Right kidney (tissue), 1 donor: Measurements from ENCODE around the gene NFE2L1.
A peak's percentile ranks its signal among the peaks of the same experiment; 100 is the strongest.
"Not testable (repeated sequence)": the region's sequence is repeated elsewhere in the genome, so short reads cannot be mapped to it uniquely, and the experiment has no call there.

Experiments
- DNase-seq: peaks from one replicate; pipeline ENCODE4 v3.0.0-alpha.2; 2016

Gene NFE2L1

DNA sequence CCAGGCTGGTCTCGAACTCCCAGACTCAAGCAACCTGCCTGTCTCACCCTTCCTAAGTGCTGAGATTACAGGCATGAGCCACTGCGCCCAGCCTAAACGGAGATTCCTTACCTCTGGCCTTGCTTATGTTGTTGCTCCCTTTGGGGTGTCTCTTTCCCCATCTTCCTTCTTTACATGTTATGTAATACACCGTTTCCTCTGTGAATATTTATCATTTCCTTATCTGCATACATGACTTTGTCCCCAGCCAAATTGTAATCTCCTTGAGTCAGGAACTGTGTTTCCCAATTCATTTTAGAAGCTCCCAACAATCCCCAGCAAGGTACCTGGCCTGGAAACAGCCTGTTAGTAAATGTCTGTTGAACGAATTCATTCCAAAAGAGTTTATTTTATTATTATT, 26.2 kb upstream of the NFE2L1 start:
- no peak for DNase-seq

DNA sequence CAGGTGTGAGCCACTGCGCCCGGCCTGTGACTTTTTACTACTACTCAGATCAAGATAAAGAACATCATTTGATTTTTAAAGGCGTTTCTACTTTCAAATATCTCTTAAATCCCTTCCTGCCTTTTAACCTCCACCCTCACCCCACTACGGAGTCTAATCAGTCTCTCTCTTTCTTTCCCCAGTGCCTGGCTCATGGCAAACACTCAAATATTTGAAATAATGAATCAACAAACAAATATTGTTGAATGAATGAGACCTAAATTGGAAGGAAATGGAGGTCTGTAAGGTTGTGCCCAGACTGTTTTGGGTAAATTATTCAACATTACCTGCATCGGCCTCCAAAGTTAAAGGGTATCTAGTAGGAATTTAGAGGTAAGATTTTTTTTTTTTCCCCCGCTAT, 25.3 kb upstream of the NFE2L1 start:
- no peak for DNase-seq

DNA sequence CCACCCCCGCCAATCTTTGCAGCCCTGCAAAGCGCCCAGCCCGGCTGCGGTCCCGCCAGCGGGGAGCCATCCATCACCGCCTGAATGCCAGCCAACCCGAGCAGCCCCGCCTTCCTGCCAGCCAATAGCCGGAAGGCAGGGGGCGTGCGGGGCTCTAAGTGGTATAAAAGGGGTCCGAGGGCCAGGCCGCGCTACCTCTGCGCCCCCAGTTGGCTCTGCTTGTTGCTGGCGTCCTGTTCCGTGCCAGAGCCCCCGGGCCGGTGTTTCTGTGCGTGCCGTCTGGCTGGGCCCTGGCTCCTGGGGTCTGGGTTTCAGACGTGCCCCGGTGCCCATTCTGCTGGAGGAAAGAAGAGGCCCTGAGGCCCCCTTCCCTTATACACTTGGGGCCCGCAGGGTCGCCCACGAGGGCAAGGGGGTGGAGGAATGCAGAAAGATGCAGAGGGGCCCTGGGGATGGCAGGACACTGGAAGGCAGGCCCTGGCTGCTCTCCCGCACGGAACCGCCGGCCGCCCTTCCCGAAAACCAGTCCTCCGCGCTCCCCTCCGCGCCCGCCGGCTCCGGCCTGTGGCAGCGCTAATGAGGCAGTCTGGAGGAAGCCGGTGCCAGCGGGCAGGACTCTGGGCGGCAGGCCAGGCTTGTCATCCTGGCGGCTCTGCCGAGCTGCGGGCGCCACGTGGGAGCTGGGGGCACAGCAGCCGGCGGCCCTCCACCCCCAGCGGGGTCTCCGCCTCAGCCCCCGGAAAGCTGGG, 24.6 kb upstream of the NFE2L1 start:
- peak; percentile 84 for DNase-seq

GRCh38 chr17:48024149-48025039, 23.8 kb upstream of the NFE2L1 start:
- peak; percentile 83 for DNase-seq

GRCh38 chr17:48025040-48025903, 22.9 kb upstream of the NFE2L1 start:
- peak; percentile 88 for DNase-seq

DNA sequence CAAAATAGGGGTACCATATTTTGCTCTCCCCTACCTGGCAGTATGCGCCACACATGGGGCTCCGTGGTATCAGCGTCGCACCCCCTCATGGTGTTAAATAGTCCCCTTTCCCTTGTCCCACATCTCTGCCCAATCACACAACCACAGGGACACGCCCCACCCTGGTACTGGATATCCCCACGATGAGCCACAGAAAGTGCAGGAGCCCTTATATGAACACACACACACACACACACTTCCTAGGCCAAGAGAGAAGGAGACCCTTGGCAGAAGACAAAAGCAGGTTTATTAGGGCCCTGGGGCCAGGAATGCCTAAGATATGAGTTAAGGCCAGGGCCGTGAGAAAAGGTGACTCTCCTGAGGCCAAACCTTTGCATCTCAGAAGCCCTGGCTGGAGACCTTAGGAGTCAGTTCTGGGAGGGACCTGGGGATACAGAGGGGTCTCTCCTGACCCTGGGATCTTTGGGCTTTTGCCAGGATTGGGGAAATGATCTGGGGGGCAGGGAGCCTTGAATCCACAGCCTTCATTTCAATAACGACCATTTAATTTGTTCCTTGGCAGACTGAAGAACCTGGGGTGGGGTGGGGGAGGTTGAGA, 22.2 kb upstream of the NFE2L1 start:
- DNase-seq = no peak

DNA sequence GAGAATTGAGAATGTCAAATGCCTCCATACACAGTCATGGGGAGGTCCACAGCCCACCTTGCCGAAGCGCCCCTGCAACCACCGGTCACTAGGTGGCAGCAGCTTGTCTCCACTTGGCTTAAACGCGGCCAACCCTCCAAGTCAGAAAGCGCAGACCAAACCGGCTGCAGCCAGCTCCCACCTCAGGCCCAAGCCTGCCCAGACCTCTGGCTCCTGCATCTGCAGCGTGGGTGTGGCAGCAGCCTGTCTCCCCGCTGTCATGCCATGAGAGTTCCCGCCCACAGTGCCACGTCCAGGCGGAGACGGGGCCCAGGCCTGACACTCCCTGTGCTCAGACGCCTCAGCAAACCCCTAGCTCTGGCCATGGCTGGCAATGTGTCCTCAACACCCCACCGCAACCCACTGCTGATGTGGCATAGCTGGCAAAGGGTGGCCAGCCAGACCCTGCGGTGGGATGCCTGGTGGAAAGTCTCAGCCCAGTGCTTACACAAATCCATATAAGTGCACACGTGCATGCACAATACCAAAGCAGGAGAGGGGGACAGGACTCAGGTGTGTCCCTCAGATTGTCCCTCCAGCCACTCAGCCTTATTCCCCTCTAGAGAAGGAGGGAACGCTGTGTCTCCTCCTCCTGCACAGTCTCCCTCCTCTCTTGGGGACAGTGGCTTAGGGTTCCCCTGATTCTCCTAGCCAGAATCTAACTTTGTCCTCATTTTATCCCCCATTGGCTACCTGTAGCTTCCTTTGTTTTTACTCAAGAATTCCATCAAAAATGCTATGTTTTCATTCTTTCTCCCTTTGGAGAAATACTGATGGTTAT, 21.4 kb upstream of the NFE2L1 start:
- DNase-seq = peak; percentile 74

DNA sequence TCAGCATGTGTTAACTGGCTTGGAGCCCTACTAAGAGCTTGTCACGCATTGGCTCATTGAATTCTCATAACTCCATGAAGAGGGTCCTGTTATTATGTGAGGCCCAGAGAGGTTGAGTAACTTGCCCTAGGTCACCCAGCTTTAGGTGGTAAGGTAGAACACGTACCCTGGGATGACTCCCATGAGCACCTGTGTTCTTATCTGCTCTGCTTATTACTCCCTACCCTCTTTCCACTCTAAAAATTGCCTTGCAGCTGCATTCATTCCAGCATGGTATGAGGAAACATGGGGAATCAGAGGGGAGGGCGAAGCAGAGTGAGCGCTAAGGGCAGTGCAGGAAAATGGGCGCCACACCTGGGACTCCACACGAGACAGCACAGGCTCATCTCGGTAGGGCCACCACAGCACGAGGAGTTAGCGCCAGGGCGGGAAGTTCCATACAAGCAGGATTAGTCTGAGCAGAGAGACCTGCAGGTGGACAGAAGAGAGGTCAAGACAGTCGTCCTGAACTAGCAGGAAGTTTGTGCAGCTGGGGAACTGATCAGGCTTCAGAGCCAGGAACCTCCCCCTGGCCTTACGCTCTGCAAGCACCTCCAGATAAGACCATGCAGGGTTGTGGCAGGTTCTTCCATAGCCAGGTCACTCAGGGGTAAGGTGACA, 20.7 kb upstream of the NFE2L1 start:
- DNase-seq = no peak

DNA sequence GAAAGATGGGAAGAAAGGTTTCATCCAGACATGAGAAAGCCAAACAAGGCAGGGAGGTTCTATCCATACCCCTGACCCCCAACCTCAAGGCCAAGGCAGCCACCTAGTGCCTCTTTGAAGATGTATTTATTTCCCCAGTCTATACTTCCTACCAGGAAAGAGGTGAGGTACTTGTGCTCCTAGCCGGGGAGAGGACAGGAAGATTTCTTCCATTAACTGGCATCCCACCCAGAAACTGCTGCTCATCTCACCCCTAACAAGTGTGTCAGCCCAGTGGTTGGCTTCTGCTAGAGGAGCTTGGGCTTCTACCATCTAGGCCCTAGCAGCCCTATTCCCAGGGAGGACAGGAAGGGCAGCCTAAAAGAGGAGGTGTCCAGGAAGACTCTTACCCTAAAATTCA, 19.4 kb upstream of the NFE2L1 start:
- no peak for DNase-seq

GRCh38 chr17:48030531-48030930, 17.6 kb upstream of the NFE2L1 start:
- DNase-seq = no peak

GRCh38 chr17:48031966-48032365, 16.2 kb upstream of the NFE2L1 start:
- DNase-seq = no peak

DNA sequence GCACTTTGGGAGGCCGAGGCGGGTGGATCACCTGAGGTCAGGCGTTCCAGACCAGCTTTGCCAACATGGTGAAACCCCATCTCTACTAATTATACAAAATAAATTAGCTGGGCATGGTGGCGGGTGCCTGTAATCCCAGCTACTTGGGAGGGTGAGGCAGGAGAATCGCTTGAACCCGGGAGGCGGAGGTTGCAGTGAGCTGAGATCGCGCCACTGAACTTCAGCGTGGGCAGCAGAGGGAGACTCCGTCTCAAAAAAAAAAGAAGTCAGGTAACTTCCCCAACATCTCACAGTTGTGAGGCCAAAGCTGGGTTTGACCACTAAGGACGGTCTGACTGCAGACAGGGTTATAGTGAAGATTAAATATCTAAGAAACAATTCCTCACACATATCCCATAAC, 13.4 kb upstream of the NFE2L1 start:
- not testable (repeated sequence) for DNase-seq

- no peak for DNase-seq
Observed at GRCh38 chr17:48036693-48037035, 11.5 kb upstream of the NFE2L1 start.

DNA sequence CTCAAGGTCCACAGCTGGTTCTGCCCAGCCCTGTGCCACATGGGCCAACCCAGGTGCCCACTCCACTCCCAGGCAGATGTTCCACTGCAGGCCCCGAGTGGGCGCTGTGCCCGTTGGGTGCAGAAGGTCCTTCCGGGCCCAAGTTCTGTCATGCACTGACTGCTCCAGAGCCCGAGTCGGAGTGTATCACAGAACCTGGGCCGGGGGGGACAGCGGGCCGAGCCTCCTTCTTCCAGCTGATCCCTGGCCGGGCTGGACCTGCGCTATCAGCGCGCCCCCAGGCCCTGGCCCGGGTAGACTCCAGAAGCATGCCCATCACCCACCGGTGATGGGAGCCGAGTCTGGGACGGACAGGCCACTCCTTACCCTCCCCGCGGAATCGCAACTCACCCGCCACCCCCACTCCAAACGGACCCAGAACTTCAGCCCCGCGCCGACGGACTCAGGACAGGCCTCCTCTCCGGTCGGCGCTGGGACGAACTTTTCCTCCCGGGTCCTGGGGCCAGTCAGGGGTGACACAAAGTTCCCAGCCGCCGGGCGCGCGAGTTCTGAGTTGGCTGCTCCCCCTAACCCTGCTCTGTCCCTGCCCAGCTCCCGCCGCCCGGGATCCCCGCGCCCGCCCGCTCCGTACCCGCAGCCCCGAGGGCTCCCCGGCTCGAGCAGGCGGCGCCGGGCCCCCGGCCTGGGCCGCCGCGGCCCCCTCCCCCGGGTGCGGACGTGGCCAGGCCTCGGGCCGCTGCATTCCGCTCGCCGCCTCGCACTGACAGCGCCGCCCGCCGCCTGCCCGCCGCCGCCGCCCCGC, 10.9 kb upstream of the NFE2L1 start, which contains the start of gene COPZ2:
TSS of gene COPZ2 (minus strand) at position 762 of the 802 bp plus-strand sequence. CDS start at position 742, 20 bp downstream.
- peak; percentile 74 for DNase-seq

DNA sequence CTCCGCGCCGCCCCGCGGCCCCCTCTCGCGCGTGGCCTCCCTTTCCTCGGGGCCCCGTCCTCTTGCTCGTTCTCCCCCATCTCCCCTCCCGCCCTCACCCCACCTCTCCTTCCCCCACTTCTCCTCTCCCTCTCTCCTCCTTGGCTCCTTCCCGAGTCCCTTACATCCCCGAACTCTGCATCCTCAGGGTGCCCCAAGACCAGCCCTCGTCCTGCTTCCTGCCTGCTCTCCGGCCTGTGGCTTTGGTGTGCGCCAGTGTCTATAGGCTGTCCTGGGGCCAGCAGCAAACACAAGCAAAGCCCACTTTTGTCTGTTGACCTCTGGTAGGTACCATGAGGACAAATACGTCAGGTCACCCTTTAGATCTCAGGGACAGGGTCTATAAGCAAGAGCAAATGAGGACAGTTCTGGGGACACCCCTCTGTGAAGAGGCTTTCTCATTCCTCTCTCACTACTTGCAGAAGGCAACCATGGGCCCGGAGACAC, 10.3 kb upstream of the NFE2L1 start:
- DNase-seq = peak; percentile 32

DNA sequence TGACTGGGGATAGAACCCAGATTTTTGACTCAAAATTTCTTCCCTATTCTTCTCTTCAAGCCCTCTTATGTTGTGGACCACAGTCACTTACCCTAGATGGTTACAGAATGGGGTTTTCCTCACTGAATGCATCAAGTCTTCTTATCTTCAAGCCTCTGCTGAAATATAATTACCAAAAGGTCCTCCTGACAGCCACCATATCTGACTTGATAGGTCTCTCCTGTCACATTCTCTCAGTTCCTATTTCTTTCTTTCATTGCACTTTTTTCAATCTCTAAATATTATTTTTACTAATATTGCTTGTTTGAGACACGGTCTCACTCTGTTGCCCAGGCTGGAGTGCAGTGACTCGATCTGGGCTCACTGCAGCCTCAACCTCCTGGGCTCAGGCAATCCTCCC, 9.5 kb upstream of the NFE2L1 start:
- no peak for DNase-seq

DNA sequence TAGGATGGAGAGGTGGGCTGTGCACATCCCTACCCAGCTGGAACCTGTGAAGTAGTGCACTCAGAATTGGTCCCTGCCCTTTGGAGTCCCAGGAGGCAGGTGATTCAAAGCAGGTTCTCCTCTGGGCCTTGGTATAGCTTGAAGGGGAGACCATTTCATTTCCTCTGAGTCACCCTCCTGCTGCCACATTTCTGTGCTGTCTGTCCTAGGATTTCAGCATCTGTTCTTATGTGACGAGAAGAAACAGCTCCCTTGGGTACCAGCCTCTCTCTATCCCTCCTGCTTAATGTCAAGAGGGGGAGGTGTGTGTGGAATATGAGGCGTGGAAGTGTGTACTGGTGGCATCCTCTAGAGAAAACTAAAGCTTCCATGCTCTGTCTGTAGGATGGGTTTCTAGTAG, 5.0 kb upstream of the NFE2L1 start:
- no peak for DNase-seq

GRCh38 chr17:48044851-48045250, 3.3 kb upstream of the NFE2L1 start:
- DNase-seq = no peak

DNA sequence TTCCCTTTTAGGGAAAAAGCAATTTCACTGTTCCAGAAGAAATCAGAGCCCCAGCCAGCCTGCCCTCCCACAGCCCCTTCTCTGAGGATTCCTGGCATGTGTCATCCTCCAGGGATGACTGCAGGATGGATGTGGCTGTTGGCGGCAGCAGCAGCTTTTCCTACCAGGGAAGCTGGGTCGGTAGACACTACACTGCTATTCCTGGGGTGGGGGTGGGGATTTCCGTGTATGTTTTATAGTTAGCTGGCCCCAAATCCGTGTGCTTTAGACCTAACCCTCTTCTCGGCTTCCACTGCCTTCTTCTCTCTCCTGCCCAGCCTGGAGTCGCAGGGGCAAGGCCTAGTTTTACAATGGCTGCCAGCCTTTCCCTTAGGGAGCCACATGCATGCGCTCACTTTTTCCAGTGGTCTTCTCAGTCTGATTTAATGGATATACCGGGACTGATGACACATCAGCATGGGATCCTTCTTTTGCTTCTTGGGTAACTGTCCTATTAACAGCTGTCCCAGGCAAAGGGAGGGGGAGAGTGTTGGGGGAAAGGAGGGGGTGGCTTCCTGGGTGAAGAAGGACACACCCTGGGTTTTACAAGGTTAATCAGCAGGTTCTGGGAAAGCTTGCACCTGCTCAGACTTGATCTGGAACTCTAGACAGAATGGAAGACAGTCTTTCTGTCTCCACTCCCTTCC, 2.7 kb upstream of the NFE2L1 start:
- no peak for DNase-seq
